Stimulated activated CD8-positive, alpha-beta memory T cell treated with anti-CD3 and anti-CD28 coated beads, Interleukin-2, amount 100 ng/mL, for 48 hours (primary cell): ENCODE measurements around the gene ECE1.
"Not testable (repeated sequence)": the region's sequence is repeated elsewhere in the genome, so short reads cannot be mapped to it uniquely, and the experiment has no call there.

Source experiments
- DNase-seq, 2 donors: peaks; one replicate each; pipeline ENCODE4 v3.0.0-alpha.2; 2020; ENCODE audit warnings: low read depth in 2 of 2

The ECE1 gene

GRCh38 chr1:21292984-21293536 is 2.8 kb upstream of the ECE1 start:
- peak; percentile 46 for DNase-seq

GRCh38 chr1:21292503-21292983 is 2.3 kb upstream of the ECE1 start:
- DNase-seq = no peak

- no peak for DNase-seq
These were observed 1.7 kb upstream of the ECE1 start for GRCh38 chr1:21291964-21292363.

- DNase-seq = no peak
These were observed 921 bp upstream of the ECE1 start for GRCh38 chr1:21291184-21291583.

GRCh38 chr1:21290546-21290944 is 282 bp upstream of the ECE1 start:
- no peak for DNase-seq

- no peak for DNase-seq
These were observed 1.1 kb downstream of the ECE1 start for GRCh38 chr1:21289127-21289526.

GRCh38 chr1:21287905-21288514 is 2.3 kb downstream of the ECE1 start:
- DNase-seq = no peak

GRCh38 chr1:21285386-21285785 is 4.9 kb downstream of the ECE1 start:
- not testable (repeated sequence) for DNase-seq

- no peak for DNase-seq
These were observed 5.2 kb downstream of the ECE1 start for GRCh38 chr1:21285055-21285372.

- DNase-seq = no peak
These were observed 5.8 kb downstream of the ECE1 start for GRCh38 chr1:21284206-21285054.

GRCh38 chr1:21283524-21283923 is 6.7 kb downstream of the ECE1 start:
- DNase-seq = no peak

GRCh38 chr1:21282020-21282419 is 8.2 kb downstream of the ECE1 start:
- DNase-seq = not testable (repeated sequence)

GRCh38 chr1:21280482-21280881 is 9.8 kb downstream of the ECE1 start:
- DNase-seq = no peak

GRCh38 chr1:21280011-21280471 is 10.2 kb downstream of the ECE1 start:
- DNase-seq = no peak

- no peak for DNase-seq
These were observed 11.1 kb downstream of the ECE1 start for GRCh38 chr1:21278860-21279845.

GRCh38 chr1:21278208-21278859 is 11.9 kb downstream of the ECE1 start:
- DNase-seq = no peak

GRCh38 chr1:21277180-21277579 is 13.1 kb downstream of the ECE1 start:
- DNase-seq = no peak

- no peak for DNase-seq
These were observed 17.7 kb downstream of the ECE1 start for GRCh38 chr1:21272540-21272939.

- DNase-seq = no peak
These were observed 18.7 kb downstream of the ECE1 start for GRCh38 chr1:21271550-21271949.

GRCh38 chr1:21270086-21270689 is 20.1 kb downstream of the ECE1 start:
- DNase-seq = peak; percentile 70 to 76
